Activated T-cell treated with anti-CD3 and anti-CD28 coated beads for 1 hour (primary cell): ENCODE measurements around the gene PNMA8C.
"Not testable (repeated sequence)": the region's sequence is repeated elsewhere in the genome, so short reads cannot be mapped to it uniquely, and the experiment has no call there.

Source experiments
- DNase-seq: peaks from one replicate; pipeline ENCODE4 v3.0.0-alpha.2; 2020; ENCODE audit warnings: low read depth

PNMA8C gene

GRCh38 chr19:46447006-46447405, 18.3 kb upstream of the PNMA8C start:
- no peak for DNase-seq

- no peak for DNase-seq
Measured at GRCh38 chr19:46446021-46446420, 17.3 kb upstream of the PNMA8C start.

GRCh38 chr19:46442808-46443450, 14.2 kb upstream of the PNMA8C start:
- DNase-seq = no peak

DNA sequence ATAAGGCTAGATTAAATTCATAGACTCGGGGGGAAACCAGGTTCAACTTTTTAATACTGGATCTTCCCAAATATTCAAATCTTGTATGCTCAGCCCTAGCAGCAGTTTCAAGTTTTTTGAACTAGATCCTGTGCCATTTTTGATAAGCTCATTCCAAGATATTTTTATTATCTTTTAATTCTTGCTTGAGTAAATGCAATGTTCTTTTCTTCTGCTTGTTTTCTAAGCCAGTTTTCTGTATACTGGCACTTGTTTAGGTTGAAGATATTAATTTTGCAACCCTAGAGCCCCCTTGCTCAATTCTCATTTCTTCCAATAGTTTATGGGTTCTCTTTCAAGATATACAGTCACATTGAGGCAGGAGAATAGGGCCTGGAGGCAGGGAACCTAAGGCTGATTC, 13.1 kb upstream of the PNMA8C start:
- no peak for DNase-seq

GRCh38 chr19:46435689-46436088, 7.0 kb upstream of the PNMA8C start:
- DNase-seq = not testable (repeated sequence)

- no peak for DNase-seq
Measured at GRCh38 chr19:46435009-46435408, 6.3 kb upstream of the PNMA8C start.

- DNase-seq = not testable (repeated sequence)
Measured at GRCh38 chr19:46433470-46433869, 4.7 kb upstream of the PNMA8C start.

- no peak for DNase-seq
Measured at GRCh38 chr19:46431824-46432223, 3.1 kb upstream of the PNMA8C start.

GRCh38 chr19:46429999-46430398, 1.3 kb upstream of the PNMA8C start:
- DNase-seq = no peak

DNA sequence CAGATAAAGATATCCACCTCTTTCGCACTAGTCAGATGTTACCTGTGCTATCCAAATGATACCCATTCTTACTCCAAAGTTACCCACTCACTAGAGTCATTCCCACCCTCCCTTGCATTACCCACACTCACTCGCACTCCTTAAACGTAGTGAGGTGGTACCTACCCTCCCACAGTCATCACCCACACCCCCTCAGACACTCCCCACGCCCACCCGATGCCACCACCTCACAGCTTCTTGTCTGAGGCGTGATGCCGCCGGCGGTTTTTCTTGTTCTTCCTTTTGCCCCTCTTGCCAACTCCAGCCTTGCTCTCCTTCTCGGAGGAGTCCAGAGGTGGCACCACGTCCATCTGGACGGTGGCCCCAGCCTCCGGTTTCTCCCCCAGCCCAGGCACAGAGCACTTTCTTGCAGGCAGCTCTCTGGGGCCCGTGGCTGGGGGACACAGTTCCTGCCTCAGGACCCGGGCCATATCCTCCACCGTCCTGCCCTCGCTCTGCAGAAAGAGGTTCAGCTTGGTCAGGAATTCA, 1.2 kb downstream of the PNMA8C start:
- no peak for DNase-seq

- no peak for DNase-seq
Measured at GRCh38 chr19:46426506-46427162, 2.1 kb downstream of the PNMA8C start.

DNA sequence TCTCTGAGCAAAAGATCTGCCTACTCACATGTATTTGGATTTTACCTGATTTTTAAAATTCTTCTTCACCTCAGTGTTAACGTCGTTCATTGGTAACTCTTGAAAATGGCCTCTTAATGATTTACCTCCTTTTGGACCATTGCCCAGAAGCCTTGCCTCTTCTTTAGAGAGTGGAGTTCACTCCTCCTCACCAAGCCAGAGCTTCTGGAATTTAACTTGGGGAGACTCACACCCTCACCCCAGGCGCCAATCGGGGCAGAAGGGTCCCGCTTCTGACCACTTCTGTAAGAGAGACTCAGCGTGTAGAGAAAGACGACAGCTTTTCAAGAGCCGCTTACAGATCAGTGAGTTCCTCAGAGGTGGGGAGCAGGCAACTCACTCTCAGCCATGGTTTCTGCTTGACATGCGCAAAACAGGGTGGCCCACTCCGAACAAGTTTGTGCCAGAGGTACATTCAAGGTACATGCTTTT, 2.7 kb downstream of the PNMA8C start:
- DNase-seq = no peak

- no peak for DNase-seq
Measured at GRCh38 chr19:46423188-46423587, 5.5 kb downstream of the PNMA8C start.

GRCh38 chr19:46422344-46422743, 6.4 kb downstream of the PNMA8C start:
- no peak for DNase-seq

DNA sequence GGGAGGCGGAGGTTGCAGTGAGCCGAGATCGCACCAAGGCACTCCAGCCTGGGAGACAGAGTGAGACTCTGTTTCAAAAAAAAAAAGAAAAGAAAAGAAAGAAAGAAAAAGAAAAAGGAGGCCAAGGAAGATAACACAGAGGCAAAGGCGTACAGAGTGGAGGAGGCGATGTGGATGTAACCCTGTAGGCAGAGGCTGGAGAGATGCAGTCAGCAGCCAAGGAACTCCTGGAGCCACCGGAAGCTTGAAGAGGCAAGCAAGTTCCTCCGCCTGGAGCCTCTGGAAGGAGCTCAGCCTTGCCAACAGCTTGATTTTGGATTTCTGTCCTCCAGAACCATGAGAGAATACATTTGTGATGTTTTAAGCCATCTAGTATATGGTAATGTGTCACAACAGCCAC, 8.7 kb downstream of the PNMA8C start:
- DNase-seq = no peak

- not testable (repeated sequence) for DNase-seq
Measured at GRCh38 chr19:46415804-46416709, 12.7 kb downstream of the PNMA8C start.

GRCh38 chr19:46414899-46415298, 13.8 kb downstream of the PNMA8C start:
- DNase-seq = not testable (repeated sequence)

DNA sequence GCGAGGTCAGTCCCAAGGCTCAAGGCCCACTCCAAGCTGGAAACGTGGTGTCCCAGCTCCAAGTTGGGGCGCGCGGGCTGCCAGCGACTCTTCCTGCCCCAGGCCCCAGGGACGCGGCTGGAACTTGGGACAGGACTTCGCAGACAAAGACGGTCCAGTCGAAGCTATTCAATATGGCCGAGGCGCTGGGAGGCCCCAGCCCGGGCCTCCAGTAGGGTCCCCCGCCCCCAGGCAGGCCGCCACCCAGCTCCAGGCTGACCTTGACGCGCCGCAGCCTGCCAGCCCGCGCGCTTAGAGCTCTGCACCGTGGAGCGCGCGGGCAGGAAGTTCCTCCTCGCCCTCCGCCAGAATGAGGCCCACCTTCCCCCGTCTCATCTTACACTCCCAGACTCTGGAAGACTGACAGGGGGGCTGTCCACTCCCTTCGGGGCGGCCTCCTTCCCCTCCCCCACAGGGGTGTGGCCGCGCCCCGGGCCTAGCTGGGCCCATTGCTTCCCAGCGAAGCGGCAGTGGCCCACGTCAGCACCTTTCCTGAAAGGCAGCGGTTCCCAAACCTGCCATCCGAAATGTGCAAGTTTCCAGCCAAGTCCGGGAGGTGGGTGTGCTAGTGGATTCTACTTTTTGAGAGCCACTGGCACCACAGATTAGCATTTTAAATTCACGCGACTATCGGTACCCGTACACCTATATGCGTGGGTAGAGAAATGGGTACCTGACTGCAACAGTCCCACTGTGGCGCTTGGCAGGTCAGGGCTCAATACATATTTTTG, 15.3 kb downstream of the PNMA8C start, which contains the start of gene CCDC8:
Gene CCDC8, minus strand, starts transcription at position 303 of the 770 bp plus-strand sequence. CDS start 754 bp downstream, outside the sequence.
- DNase-seq = no peak

GRCh38 chr19:46412650-46413261, 16.0 kb downstream of the PNMA8C start:
- DNase-seq = no peak

DNA sequence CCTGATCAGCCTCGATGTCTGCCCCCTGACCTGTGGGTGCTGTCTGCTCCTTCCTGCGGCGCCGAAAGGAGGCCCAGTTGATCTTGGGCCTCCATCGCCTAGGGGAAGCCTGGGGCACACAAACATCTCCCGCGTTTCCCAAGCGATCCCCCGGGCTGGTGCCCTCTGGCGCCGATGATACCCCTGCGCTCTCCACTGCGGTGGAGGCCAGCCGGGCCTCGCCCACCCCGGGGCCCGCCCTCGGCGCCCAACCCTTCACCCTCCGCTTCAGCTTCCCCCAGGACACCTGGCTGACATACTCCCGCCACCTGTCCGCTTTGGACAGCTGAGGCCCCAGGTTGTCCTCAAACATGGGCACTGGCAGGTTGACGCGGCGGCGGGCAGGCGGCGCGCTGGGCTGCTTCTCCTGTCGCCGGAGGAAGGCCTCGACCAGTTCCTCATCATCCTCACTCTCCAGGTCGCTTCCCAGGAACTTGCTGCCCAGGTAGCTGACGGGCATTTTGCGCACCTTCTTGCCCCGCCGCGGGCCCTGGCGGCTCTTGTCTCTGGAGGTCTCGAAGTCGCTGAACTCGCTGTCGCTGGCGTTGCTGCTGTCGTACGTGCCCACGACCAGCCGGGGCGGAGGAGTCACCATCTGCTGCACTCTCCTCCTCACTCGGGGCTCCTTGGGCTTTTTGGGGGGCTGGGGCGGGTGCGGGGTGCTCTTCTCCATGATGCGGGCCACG, 16.6 kb downstream of the PNMA8C start:
- no peak for DNase-seq
